GM13976 (cell line): ENCODE data around the gene YWHAB.

Source experiments
- DNase-seq: peaks from one replicate; pipeline ENCODE4 v3.0.0; 2012; ENCODE audit warnings: low spot score
- in situ Hi-C: fragments of 300-500 bp; cut with MboI; formaldehyde crosslinking; loops from one replicate; pipeline ENCODE4 v1.12.0; 2022; ENCODE audit warnings: low sequenced_read_pairs, mixed read lengths, inconsistent platforms; ENCODE audit not compliant: unreplicated experiment
- TF ChIP-seq, protein P1 (sequence below): IDR thresholded peaks from 2 replicates; pipeline ENCODE4 v1.5.1; 2012; ENCODE audit warnings: borderline replicate concordance, mild to moderate bottlenecking; ENCODE audit not compliant: insufficient read depth; ENCODE audit errors: extremely low read depth, missing control alignments, control extremely low read depth

YWHAB gene

DNA sequence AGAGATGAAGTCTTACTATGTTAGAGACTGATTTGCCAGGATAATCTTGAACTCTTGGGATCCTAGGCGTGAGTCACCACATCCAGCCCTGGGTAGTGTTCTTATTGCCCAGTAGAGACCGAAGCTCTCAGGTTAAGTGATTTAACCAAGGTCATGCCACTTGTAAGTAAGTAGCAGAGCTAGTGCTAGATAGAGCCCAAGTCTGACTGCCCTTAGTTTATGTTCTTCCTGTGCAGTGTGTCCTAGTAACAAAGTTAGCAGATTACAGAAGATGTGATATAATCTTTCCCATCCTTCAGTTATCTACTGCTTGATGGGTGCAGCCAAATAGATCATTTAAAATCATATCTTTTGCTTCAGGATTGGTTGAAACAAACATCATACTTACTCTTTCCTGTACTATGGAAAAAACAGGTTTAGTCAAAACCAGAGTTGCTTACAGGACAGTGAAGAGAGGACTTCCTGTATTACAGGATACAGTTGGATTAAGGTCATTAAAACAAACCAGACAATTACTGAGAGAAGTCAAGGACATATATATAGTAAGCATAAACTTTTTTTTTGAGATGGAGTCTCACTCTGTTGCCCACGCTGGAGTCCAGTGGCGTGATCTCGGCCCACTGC is 14.8 kb downstream of the YWHAB start:
- TF ChIP-seq, protein P1, sequence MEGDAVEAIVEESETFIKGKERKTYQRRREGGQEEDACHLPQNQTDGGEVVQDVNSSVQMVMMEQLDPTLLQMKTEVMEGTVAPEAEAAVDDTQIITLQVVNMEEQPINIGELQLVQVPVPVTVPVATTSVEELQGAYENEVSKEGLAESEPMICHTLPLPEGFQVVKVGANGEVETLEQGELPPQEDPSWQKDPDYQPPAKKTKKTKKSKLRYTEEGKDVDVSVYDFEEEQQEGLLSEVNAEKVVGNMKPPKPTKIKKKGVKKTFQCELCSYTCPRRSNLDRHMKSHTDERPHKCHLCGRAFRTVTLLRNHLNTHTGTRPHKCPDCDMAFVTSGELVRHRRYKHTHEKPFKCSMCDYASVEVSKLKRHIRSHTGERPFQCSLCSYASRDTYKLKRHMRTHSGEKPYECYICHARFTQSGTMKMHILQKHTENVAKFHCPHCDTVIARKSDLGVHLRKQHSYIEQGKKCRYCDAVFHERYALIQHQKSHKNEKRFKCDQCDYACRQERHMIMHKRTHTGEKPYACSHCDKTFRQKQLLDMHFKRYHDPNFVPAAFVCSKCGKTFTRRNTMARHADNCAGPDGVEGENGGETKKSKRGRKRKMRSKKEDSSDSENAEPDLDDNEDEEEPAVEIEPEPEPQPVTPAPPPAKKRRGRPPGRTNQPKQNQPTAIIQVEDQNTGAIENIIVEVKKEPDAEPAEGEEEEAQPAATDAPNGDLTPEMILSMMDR: no peak
- DNase-seq: no peak
- in situ Hi-C loops: no loop called here

DNA sequence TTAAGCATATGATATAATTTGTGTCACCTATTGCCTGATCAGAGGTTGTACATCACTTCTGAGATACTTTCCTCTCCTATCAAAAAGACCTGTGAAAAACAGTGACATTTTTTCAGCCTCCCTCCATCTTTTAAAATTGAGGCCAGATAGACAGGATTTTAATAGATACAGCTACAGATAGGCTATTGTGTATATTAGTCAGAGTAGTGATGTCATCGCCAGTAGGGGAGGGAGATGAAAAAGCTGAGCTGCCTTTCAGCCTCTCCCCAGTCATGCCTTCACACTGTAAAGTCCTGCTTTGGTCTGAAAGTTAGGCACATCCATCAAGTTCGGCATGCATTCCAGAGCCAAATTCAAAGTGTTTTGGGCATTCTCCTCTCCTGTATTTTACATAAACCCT is 16.5 kb downstream of the YWHAB start:
- in situ Hi-C loops: no loop called here
- TF ChIP-seq, protein P1: no peak
- no peak for DNase-seq

GRCh38 chr20:44904377-44904776 is 18.9 kb downstream of the YWHAB start:
- TF ChIP-seq, protein P1: no peak
- no peak for DNase-seq
- in situ Hi-C loops: no loop called here

DNA sequence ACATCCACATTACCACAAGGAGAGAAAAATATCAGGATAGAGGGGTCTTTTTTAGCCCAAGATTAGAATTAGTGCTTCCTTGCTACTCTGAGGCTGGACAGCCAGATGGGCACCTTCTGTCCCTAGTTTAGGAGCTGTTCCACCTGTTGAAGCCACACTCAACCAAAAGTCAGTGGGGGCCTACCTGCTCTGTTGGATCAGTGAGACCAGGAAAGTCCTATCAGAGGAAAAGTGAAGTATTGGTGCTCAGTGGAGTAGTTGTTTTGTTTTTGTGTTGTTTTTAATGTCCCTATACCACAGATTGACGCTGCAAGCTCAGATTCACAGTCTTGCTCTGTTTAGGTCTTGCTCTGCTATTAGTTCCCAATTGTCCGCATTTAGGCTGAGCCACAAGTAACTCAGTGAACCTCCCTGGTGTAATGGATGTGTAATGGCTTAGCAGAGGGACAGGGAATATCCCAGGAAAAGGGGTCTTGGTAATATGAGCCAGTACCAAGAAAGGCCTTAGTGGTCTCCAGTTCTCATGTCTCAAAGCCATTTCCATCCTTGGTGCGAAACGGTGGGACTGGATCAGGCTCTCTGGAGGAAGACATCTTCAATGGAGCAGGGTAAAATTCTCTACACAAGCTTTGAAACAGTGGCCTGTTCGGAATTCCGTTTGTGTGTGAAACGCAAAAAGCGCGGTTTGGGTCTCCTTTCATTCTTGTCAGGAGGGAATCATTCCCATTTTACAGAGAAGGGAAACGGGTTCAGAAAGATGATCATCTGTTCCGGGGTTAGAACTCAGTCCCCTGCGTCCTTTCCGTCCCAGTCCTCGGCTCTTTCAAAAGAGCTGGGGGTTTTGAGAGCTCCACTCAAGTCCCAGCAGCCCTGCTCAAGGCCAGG is 23.7 kb downstream of the YWHAB start:
- in situ Hi-C loops: no loop called here
- no peak for DNase-seq
- TF ChIP-seq, protein P1: no peak

DNA sequence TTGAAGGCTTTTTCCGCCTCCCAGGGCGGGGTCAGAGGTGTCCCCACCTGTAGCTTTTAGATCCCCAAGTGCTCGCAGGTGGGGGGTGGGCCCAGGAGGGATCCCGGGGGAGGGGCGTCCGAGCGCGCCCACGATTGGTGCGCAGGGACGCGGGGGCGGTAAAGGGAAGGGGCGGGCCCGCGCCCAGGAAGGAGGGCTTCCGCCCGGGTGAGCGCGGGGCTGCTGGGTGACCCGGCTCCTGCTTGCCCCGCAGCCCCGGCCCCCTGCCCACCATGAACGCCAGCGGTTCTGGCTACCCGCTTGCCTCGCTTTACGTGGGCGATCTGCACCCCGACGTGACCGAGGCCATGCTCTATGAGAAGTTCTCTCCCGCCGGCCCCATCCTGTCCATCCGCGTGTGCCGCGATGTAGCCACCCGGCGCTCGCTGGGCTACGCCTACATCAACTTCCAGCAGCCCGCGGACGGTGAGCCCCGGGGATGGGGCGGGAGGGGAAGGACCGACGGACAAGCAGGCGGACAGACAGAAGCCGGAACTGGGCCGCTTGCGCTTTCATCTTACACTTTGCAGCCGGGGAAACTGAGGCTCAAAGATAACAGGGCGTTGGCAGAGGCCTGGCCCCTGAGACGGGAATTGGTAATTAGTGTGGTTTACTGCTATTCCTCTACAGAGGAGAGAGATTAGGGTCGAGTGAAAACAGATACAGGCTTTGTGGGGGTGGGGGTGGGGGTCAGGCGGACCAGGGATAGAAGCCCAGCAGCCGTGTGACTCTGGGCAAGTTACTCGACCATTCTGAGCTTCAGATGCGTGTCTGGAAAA is 24.6 kb downstream of the YWHAB start, which contains the start of gene PABPC1L:
PABPC1L (plus strand) TSS at position 189 of the 818 bp plus-strand sequence; CDS start at position 273, 84 bp downstream.
- in situ Hi-C loops: no loop called here
- TF ChIP-seq, protein P1: no peak
- DNase-seq: peak; percentile 95

DNA sequence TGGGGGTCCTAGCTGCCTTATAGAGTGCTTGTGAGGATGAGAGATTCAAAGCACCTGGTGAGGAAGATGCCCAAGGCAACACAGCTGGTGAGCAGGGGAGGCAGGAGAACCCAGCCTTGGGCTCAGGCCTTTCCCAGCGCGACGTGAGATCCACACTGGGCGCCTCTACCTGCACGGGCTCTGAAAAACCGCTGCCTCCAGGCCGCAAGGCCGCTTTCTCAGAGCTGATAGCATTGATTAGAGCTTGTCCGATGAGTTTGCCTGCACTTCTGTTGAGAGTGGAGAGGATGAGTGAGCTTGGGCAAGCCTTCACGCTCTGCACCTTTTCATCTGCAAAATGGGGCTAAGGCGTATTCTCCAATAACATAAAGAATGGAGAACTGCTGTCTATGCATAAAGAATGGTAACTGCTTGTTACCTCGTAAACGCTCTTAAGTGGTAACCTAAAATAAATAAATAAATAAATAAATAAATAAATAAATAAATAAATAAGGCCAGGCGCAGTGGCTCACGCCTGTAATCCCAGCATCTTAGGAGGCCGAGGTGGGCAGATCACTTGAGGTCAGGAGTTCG is 25.3 kb downstream of the YWHAB start:
- no peak for DNase-seq
- TF ChIP-seq, protein P1: no peak
- in situ Hi-C loops: no loop called here
